ENCODE results near the gene CDCP1.

GRCh38 chr3:45057557-45057956, 88.6 kb downstream of the CDCP1 start:
- no peak for TF ChIP-seq EZH2 (IDR thresholded peaks at IDR 0.05; ENCODE audit: insufficient read depth, poor library complexity, severe bottlenecking)
- TF ChIP-seq EZH2phosphoT487 (IDR thresholded peaks at IDR 0.05; ENCODE audit: insufficient read depth, low read depth) = no peak

Data from GM23248 (cell line).